ENCODE measurements around the gene SPATS2.

The SPATS2 gene

DNA sequence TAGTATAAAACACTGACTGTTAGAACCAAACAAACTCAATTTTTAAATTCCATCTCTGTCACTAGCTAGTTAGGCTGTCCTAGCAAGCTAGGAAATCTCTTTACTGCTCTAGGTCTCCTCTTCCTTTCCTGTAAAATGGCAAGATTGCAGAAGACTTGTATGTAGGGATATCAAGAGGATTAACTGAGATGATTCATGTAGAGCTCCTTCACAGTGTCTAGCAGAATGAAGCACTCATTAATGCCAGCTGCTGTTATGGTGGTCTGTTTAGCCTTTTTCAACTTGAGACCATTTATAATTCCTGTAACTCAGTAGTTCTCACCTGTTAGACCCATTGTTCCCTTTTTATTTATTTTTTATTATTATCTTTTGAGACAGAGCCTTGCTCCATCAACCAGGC, 103.7 kb downstream of the SPATS2 start:
- H3K27ac ChIP-seq, result no peak overlapping the region
- no peak for TF ChIP-seq ZFX (IDR thresholded peaks at IDR 0.05; ENCODE audit: borderline replicate concordance)
- TF ChIP-seq, protein P1, sequence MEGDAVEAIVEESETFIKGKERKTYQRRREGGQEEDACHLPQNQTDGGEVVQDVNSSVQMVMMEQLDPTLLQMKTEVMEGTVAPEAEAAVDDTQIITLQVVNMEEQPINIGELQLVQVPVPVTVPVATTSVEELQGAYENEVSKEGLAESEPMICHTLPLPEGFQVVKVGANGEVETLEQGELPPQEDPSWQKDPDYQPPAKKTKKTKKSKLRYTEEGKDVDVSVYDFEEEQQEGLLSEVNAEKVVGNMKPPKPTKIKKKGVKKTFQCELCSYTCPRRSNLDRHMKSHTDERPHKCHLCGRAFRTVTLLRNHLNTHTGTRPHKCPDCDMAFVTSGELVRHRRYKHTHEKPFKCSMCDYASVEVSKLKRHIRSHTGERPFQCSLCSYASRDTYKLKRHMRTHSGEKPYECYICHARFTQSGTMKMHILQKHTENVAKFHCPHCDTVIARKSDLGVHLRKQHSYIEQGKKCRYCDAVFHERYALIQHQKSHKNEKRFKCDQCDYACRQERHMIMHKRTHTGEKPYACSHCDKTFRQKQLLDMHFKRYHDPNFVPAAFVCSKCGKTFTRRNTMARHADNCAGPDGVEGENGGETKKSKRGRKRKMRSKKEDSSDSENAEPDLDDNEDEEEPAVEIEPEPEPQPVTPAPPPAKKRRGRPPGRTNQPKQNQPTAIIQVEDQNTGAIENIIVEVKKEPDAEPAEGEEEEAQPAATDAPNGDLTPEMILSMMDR (IDR thresholded peaks at IDR 0.05), result no peak

DNA sequence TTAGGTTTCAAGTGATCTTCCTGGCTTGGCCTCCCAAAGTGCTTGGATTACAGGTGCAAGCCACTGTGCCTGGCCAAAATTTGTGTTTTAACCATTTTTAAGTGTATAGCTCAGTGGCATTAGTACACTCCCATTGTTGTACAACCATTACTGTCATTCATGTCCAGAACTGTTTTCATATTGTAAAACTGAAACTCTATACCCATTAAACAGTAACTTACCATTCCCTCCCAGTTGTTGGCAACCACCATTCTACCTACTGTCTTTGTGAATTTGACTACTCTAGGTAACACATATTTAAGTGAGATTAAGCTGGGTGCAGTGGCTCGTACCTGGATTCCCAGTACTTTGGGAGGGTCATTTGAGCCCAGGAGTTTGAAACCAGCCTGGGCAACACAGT, 104.3 kb downstream of the SPATS2 start:
- TF ChIP-seq, protein P1 (IDR thresholded peaks at IDR 0.05), result no peak
- TF ChIP-seq ZFX (IDR thresholded peaks at IDR 0.05; ENCODE audit: borderline replicate concordance), result no peak
- no peak overlapping the region for H3K27ac ChIP-seq

DNA sequence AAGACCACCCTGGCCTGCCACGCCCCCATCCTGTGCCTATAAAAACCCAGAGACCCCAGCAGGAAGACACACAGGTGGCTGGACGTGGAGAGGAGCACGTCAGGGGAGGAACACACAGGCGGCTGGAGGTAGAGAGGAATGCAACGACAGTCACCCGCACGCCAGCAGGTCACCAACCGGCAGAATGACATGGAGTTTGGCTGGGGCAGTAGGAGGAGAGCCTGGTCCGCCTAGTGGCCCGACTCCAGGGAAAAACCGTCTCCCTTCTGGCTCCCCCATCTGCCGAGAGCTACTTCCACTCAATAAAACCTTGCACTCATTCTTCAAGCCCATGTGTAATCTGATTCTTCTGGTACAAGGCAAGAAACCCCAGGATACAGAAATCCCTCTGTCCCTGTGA, 108.8 kb downstream of the SPATS2 start:
- H3K27ac ChIP-seq, result no peak overlapping the region
- TF ChIP-seq, protein P1 (IDR thresholded peaks at IDR 0.05), result no peak
- no peak for TF ChIP-seq ZFX (IDR thresholded peaks at IDR 0.05; ENCODE audit: borderline replicate concordance)

DNA sequence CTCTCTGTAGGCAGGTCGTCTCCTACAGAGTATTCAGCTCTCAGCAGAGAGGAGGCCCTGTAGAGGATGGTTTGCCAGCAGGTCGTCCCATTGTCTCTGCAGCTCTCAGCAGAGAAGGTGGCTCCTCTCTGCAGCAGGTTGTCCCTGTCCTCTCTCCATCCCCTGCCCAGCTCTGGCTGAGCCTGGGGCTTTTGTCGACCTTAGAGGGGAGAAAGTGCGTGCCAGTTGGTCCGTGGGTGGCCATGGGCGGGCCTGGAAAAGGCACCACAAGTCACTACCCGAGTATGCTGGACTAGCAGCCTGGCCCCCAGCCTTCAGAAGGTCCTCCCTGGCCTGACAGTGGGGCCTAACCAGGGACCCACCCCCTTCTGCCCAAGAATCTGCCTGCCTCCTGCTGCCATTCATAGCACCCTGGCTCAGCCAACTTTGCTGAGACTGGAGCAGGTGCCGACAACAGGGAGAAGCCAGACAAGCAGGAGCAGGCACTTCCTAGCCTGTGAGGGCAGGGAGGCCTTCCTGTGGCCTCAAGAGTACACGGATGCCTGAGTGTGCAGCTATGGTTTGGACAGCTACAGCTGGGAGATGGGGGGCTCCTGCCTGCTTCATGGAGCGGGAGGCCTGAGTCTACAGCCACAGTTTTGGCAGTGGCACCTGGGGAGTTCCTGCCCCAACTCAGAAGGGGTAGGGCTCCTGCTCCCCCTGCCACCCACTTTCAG, 111.8 kb downstream of the SPATS2 start:
- TF ChIP-seq, protein P1 (IDR thresholded peaks at IDR 0.05), result no peak
- no peak for TF ChIP-seq ZFX (IDR thresholded peaks at IDR 0.05; ENCODE audit: borderline replicate concordance)
- H3K27ac ChIP-seq, result no peak overlapping the region

DNA sequence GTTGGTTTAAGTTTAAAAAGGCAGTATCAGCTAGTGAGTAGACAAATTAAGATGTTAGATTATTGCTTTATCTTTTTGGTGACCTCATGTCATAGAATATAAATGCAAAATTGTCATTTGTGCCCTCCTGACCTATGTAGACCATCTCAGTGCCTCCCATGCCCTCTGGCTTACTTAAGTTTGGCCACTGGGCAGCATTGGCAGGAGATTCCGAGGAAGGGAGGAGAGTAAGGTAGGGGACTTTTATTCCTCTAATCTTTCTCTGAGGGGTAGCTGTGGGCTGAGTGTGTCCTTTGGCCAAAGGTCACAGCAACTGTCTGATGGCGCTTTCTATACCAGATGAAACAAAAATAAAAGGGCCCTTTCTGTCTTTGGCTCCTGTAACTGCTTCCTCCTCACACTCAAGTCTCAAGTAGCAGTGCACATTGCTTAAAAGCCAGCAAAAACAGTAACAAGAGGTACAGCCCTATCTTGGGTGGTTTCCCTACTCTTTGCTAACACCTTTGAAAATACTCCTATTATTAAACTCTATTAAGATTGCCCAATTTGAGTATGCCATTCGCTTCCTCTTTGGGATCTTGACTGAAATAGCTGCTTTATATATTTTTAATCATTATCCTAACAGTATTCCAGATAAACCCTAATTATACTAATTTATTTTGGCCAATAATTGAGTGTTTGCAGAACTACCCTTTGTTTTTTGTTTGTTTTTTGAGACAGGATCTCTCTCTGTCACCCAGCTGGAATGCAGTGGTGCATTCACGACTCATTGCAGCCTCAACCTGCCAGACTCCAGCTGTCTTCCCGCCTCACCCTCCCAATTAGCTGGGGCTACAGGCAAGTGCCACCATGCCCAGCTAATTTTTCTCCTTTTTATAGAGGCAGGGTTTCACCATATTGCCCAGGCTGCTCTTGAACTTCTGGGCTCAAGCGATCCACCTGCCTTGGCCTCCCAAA, 115.1 kb downstream of the SPATS2 start:
- no peak overlapping the region for H3K27ac ChIP-seq
- TF ChIP-seq ZFX (IDR thresholded peaks at IDR 0.05; ENCODE audit: borderline replicate concordance), result no peak
- TF ChIP-seq, protein P1 (IDR thresholded peaks at IDR 0.05), result no peak

DNA sequence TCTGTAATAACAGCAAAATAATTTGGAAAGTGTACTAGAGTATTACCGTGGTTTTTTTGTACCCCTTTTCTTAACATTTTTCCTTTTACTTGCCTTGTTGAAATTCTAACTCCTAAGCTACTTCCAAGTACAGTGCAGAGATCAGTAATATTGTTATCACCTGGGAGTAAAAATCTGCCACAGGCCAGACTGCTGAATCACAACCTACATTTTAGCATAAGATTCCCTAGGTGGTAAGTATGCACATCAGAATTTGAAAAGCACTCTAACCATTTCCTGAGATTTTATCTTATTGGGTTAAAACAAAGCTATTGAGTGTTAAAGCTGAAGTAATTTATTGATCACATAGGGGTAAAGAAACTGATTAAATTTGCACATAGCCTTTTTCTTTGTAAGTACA, 116.4 kb downstream of the SPATS2 start:
- no peak overlapping the region for H3K27ac ChIP-seq
- no peak for TF ChIP-seq ZFX (IDR thresholded peaks at IDR 0.05; ENCODE audit: borderline replicate concordance)
- TF ChIP-seq, protein P1 (IDR thresholded peaks at IDR 0.05), result no peak

DNA sequence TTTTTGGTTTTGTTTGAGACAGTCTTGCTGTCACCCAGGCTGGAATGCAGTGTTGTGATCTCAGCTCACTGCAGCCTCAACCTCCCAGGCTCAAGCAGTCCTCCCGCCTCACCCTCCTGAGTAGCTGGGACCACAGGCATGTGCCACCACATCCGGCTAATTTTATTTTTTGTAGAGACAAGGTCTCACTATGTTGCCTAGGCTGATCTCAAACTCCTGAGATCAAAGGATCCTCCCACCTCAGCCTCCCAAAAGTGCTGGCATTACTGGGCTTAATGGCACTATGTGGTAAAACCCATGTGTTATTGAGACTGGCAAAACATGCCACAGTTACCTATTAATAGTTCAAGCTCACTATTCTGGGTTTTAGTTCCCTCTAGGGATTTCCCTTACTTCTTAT, 120.3 kb downstream of the SPATS2 start:
- TF ChIP-seq, protein P1 (IDR thresholded peaks at IDR 0.05), result no peak
- TF ChIP-seq ZFX (IDR thresholded peaks at IDR 0.05; ENCODE audit: borderline replicate concordance), result no peak
- no peak overlapping the region for H3K27ac ChIP-seq
